BJ (cell line): ENCODE results near the gene CD59. TPM values are rescaled to one million over a fixed set of nuclear protein-coding genes. Genes with fewer than 3 reads are reported as not detected.

ENCODE experiments used
- CTCF ChIA-PET: fragments of 350-600 bp; formaldehyde crosslinking; extraction: SDS; loops from one replicate; lab custom pipeline; 2021; ENCODE audit warnings: antibody characterized with exemption, inconsistent platforms; lab: Yijun Ruan, JAX
- POLR2A ChIA-PET: fragments of 300-600 bp; sonication (Branson Sonifier 250); formaldehyde crosslinking; extraction: SDS; loops from one replicate; lab custom pipeline; 2021; ENCODE audit warnings: antibody characterized with exemption; lab: Charles Lee
- DNase-seq: peaks from one replicate; pipeline ENCODE4 v3.0.0-alpha.2; 2011; ENCODE audit warnings: low read depth
- H3K27me3 ChIP-seq: 2 replicates; pipeline ENCODE4 v1.6.0; 2011; ENCODE audit warnings: low read length; ENCODE audit not compliant: control insufficient read depth, insufficient read depth
- H3K36me3 ChIP-seq: 2 replicates; pipeline ENCODE4 v1.5.1; 2011; ENCODE audit warnings: low read length; ENCODE audit not compliant: control insufficient read depth, insufficient read depth
- H3K4me3 ChIP-seq: 2 replicates; pipeline ENCODE4 v1.5.1; 2011; ENCODE audit warnings: low read depth, mild to moderate bottlenecking, control low read depth, low read length
- polyA plus RNA-seq: library from polyadenylated mRNA; depleted of rRNA; stranded (reverse); fragments of >200 nt; gene quantifications from 2 replicates; pipeline ENCODE4 v1.2.3, GENCODE V29; 2011
- TF ChIP-seq, protein P1 (sequence below): IDR thresholded peaks from 2 replicates; pipeline ENCODE4 v1.5.1; 2011; ENCODE audit warnings: low read depth, mild to moderate bottlenecking, control low read depth, inconsistent platforms, low read length, moderate library complexity; ENCODE audit not compliant: insufficient read depth

The CD59 gene
- polyA plus RNA-seq, 1 experiment, result 1,025 TPM

DNA sequence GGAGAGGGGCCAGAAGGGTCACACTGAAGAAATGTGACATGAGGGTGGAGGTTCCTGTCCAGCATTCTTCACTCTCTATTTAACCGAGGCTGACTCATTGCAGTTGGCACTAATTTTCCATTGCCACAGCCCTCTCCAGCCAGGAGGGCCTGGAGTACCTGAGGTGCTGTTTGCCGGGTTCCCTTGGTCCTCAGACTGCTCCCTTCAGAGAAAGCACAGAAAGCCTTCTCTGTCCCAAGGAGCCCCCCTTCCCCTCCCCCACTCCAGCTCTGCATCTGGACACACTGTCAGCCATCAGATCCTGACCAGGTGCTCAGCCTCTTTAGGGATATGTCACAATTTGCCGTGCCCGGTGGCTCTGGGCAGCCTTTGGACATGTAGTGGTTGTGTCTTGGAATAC, 32.4 kb downstream of the CD59 start:
- peaks cover 4% of the 10 kb centered on the region for H3K36me3 ChIP-seq
- TF ChIP-seq, protein P1, sequence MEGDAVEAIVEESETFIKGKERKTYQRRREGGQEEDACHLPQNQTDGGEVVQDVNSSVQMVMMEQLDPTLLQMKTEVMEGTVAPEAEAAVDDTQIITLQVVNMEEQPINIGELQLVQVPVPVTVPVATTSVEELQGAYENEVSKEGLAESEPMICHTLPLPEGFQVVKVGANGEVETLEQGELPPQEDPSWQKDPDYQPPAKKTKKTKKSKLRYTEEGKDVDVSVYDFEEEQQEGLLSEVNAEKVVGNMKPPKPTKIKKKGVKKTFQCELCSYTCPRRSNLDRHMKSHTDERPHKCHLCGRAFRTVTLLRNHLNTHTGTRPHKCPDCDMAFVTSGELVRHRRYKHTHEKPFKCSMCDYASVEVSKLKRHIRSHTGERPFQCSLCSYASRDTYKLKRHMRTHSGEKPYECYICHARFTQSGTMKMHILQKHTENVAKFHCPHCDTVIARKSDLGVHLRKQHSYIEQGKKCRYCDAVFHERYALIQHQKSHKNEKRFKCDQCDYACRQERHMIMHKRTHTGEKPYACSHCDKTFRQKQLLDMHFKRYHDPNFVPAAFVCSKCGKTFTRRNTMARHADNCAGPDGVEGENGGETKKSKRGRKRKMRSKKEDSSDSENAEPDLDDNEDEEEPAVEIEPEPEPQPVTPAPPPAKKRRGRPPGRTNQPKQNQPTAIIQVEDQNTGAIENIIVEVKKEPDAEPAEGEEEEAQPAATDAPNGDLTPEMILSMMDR, result no peak
- ChIA-PET CTCF (interaction anchor here (0.8 to 2.8 kb wide), 3 partner anchors 12 to 342 kb away, joined by 3 to 9 read pairs (median 3); no protein-coding TSS in a partner anchor), POLR2A (interaction anchor here (0.6 kb wide), 1 partner anchor 13 kb away, joined by 3 read pairs; no protein-coding TSS in a partner anchor)
- H3K4me3 ChIP-seq, result no peak overlapping the region
- H3K27me3 ChIP-seq, result no peaks in the 10 kb centered on the region
- no peak for DNase-seq

DNA sequence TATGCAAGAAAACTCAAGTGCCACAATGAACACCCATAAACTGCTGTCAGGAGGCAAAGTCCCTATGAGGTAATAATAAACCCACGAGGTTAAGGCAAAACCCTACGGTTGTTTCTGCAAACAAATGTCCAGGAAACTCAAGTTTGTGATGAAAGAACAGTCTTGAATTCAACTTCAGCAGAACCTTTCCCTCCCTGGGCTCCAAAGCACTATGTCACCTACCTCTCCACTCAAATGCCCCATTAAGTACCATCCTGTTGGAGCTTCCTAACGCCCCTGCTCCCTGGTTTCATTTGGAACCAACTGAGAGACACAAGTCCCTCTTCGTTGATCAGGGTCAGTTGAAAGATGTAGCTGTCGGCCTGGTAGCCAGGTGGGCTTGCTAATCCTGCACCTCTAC, 33.0 kb downstream of the CD59 start:
- ChIA-PET CTCF (interaction anchor here (1.4 to 2.3 kb wide), 2 partner anchors 13 to 342 kb away, joined by 3 to 8 read pairs; no protein-coding TSS in a partner anchor), POLR2A (interaction anchor here (0.6 kb wide), 1 partner anchor 13 kb away, joined by 3 read pairs; no protein-coding TSS in a partner anchor)
- TF ChIP-seq, protein P1, result no peak
- DNase-seq, result no peak
- Histone ChIP-seq H3K36me3 (peaks cover 4% of the 10 kb centered on the region), H3K27me3 (no peaks in the 10 kb centered on the region), H3K4me3 (no peak overlapping the region)

DNA sequence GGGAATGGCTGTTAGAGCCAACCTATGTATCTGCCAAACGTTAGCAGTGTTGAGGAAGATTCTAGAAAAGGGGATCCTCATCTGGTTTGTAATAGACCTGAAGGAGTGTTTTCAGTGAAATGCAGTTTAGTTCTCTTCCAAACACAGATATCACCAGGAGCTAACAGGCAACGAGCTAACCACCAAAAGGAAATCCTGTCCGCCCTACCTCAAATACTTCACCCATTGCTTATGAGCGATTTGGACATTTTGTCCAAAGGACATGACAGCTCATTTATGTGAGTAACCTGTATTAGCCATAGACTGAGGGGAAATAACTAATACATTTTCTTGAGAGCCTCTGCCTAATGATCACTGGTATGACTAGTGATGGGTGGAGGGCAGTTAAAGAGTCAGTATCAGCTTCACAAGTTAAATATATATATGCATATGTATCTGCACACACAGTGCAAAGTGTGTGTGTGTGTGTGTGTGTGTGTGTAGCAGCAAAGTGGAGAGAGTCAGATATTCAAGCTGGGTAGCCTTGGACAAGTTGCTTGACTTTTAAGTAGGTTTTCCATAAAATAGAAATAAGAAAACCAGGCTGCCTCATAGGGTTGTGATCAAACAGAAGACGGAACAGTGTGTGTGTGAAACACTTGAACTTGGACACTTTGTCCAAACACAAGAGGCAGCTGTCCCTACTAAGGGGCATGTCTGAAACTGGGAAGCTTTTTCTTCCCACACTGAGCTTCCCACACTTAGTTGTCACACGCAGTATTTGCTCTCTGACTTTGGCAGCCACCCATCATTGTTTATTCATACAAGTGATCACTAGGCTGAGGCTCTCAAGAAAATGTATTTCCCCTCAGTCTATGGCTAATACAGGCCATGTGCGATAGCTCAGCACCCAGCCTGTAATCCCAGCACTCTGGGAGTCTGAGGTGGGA, 34.7 kb downstream of the CD59 start:
- ChIA-PET CTCF (interaction anchor here (0.9 to 2.3 kb wide), 4 partner anchors 15 to 128 kb away, joined by 4 to 8 read pairs (median 6); no protein-coding TSS in a partner anchor), POLR2A (interaction anchor here (0.6 kb wide), 2 partner anchors 35 to 302 kb away, joined by 3 to 23 read pairs; no protein-coding TSS in a partner anchor)
- TF ChIP-seq, protein P1, result no peak
- DNase-seq, result no peak
- Histone ChIP-seq H3K27me3 (no peaks in the 10 kb centered on the region), H3K4me3 (peak overlapping the region; percentile 51), H3K36me3 (peaks cover 2% of the 10 kb centered on the region; the same call in 1 of the 2 replicates)

DNA sequence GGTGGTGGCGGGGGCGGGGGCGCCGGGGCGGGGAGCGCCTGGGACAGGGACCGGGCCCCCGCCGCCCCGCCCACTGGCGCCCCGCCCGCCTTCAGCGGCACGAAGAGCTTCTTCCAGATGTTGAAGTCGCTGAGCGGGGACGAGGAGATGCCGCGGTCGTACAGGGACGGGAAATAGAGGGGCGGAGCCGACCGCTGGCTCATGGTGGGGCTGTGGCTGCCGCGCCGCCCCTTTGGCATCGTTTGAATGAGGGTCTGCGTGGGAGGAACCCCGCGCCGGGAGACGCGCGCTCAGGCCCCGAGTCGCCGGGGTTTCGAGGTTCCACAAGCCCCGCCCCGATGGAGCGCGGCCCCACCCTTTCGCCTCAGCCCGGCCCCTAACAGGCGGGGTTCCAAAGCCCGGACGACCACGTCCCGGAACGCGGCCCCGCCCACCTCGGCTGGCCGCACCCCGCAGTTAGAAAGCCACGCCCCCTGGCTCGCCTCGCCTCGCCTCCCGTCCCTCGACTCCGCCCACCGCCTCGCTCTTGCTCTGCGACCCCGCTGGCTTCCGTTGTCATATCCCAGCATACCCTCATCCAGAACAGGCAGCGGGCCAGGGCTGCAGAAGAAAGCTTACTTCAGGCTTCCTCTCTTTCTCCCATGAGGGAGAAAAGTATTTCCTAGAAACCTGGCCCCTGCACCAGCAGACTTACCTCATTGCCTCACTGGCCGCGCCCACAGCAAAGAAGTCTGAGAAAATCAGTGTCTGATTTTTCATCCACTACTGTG, 35.5 kb downstream of the CD59 start, which contains the start of gene C11orf91:
Gene C11orf91 (minus strand): TSS at position 325 of the 770 bp plus-strand sequence. CDS start 86 bp downstream, at position 239.
- CTCF ChIA-PET, result interaction anchor here (0.5 to 1.6 kb wide), 5 partner anchors 12 to 129 kb away, joined by 3 to 5 read pairs (median 4); no protein-coding TSS in a partner anchor
- H3K36me3 ChIP-seq, result peaks cover 2% of the 10 kb centered on the region; the same call in 1 of the 2 replicates
- DNase-seq, result peak; percentile 85
- H3K4me3 ChIP-seq, result peak within 1 kb of the TSS; percentile 51
- POLR2A ChIA-PET, result interaction anchor here (0.6 to 0.7 kb wide), 3 partner anchors 36 to 236 kb away, joined by 3 to 23 read pairs (median 3); no protein-coding TSS in a partner anchor
- H3K27me3 ChIP-seq, result no peaks in the 10 kb centered on the region
- TF ChIP-seq, protein P1, result no peak
